ENCODE measurements around the gene FNDC11. TPM values are rescaled to one million over a fixed set of nuclear protein-coding genes. Genes with fewer than 3 reads are reported as not detected.

Gene FNDC11
- total and polyA plus RNA-seq, 2 of the 13 experiments (the other 11 are each of a cell fraction or from before 2014, with no cell fraction given), result 0.07 TPM; not detected in 1

GRCh38 chr20:63537525-63538203, 16.3 kb upstream of the FNDC11 start (continued):
- TF ChIP-seq SMC3 (IDR thresholded peaks at IDR 0.05; ENCODE audit: low read length), result peak; percentile 74; the same call in 1 of the 2 replicates
- no peak for TF ChIP-seq RAD51 (IDR thresholded peaks at IDR 0.05; ENCODE audit: borderline replicate concordance)
- TF ChIP-seq ZNF780A (CRISPR knock-in tag; IDR thresholded peaks at IDR 0.05), result no peak
- no peak for TF ChIP-seq RBM22 (optimal IDR thresholded peaks at IDR 0.05; ENCODE audit: low read length)
- no peak for TF ChIP-seq FLYWCH1 (CRISPR knock-in tag; IDR thresholded peaks at IDR 0.05)
- TF ChIP-seq TOE1 (CRISPR knock-in tag; IDR thresholded peaks at IDR 0.05), result peak; percentile 66; the same call in 1 of the 2 replicates
- TF ChIP-seq HINFP (CRISPR knock-in tag; IDR thresholded peaks at IDR 0.05; ENCODE audit: low read depth), result peak; percentile 52; the same call in 1 of the 2 replicates
- peak; percentile 96 for TF ChIP-seq JARID2 (CRISPR knock-in tag; IDR thresholded peaks at IDR 0.05; ENCODE audit: insufficient replicate concordance)
- no peak for TF ChIP-seq SP2 (CRISPR knock-in tag; IDR thresholded peaks at IDR 0.05)
- no peak for TF ChIP-seq ZNF101 (CRISPR knock-in tag; IDR thresholded peaks at IDR 0.05; ENCODE audit: borderline replicate concordance, low read depth)
- TF ChIP-seq ONECUT2 (CRISPR knock-in tag; IDR thresholded peaks at IDR 0.05), result no peak
- TF ChIP-seq ZBTB44 (CRISPR knock-in tag; IDR thresholded peaks at IDR 0.05), result 0 out of 2 replicates have a peak, but pooled peaks have one; percentile 68
- TF ChIP-seq ZFY (CRISPR knock-in tag; IDR thresholded peaks at IDR 0.05), result peak; percentile 84
- peak; percentile 75; the same call in 1 of the 2 replicates for TF ChIP-seq ZNF564 (CRISPR knock-in tag; IDR thresholded peaks at IDR 0.05)
- TF ChIP-seq ZNF558 (CRISPR knock-in tag; IDR thresholded peaks at IDR 0.05; ENCODE audit: borderline replicate concordance), result no peak
- TF ChIP-seq TEAD3 (CRISPR knock-in tag; optimal IDR thresholded peaks at IDR 0.05; ENCODE audit: borderline replicate concordance), result no peak
- TF ChIP-seq IRX3 (CRISPR knock-in tag; IDR thresholded peaks at IDR 0.05; ENCODE audit: borderline replicate concordance, low read depth), result no peak; the same call in 1 of the 2 replicates
- TF ChIP-seq ARNT2 (CRISPR knock-in tag; IDR thresholded peaks at IDR 0.05; ENCODE audit: low read depth), result peak; percentile 91
- TF ChIP-seq ZNF775 (CRISPR knock-in tag; IDR thresholded peaks at IDR 0.05; ENCODE audit: borderline replicate concordance), result no peak
- peak; percentile 76; the same call in 1 of the 2 replicates for TF ChIP-seq E2F2 (CRISPR knock-in tag; IDR thresholded peaks at IDR 0.05; ENCODE audit: borderline replicate concordance)
- peak; percentile 95; the same call in 1 of the 2 replicates for TF ChIP-seq ZNF792 (CRISPR knock-in tag; IDR thresholded peaks at IDR 0.05)
- peak; percentile 86 for TF ChIP-seq SAP130 (CRISPR knock-in tag; IDR thresholded peaks at IDR 0.05; ENCODE audit: low read depth)
- TF ChIP-seq KMT2B (CRISPR knock-in tag; IDR thresholded peaks at IDR 0.05), result peak; percentile 63; the same call in 1 of the 2 replicates
- TF ChIP-seq THAP11 (CRISPR knock-in tag; IDR thresholded peaks at IDR 0.05), result peak; percentile 90
- peak; percentile 98 for TF ChIP-seq HNRNPL (IDR thresholded peaks at IDR 0.05; ENCODE audit: low read depth, low read length)
- peak; percentile 99 for TF ChIP-seq PATZ1 (CRISPR knock-in tag; IDR thresholded peaks at IDR 0.05)

Measured in HepG2 (cell line).